EL (cell line): ENCODE results near the gene HS6ST3.
"Not testable (repeated sequence)": the region's sequence is repeated elsewhere in the genome, so short reads cannot be mapped to it uniquely, and the experiment has no call there.

Experiments
- DNase-seq: peaks from one replicate; pipeline ENCODE4 v3.0.0-alpha.2; 2016

The HS6ST3 gene

GRCh38 chr13:96089749-96090239 lies at the start of gene HS6ST3:
Gene HS6ST3, plus strand, starts transcription at chr13:96090107.
- peak; percentile 11 for DNase-seq

GRCh38 chr13:96041326-96042110 lies 48.4 kb upstream of the HS6ST3 start:
- no peak for DNase-seq

- DNase-seq = no peak
Observed at GRCh38 chr13:96044238-96044637, 45.7 kb upstream of the HS6ST3 start.

- DNase-seq = not testable (repeated sequence)
Observed at GRCh38 chr13:96046449-96047126, 43.3 kb upstream of the HS6ST3 start.

GRCh38 chr13:96050955-96051354 lies 39.0 kb upstream of the HS6ST3 start:
- not testable (repeated sequence) for DNase-seq

- DNase-seq = not testable (repeated sequence)
Observed at GRCh38 chr13:96051491-96051890, 38.4 kb upstream of the HS6ST3 start.

GRCh38 chr13:96051946-96052345 lies 38.0 kb upstream of the HS6ST3 start:
- not testable (repeated sequence) for DNase-seq

- peak; percentile 64 for DNase-seq
Observed at GRCh38 chr13:96052656-96053002, 37.3 kb upstream of the HS6ST3 start.

- DNase-seq = peak; percentile 94
Observed at GRCh38 chr13:96053003-96053703, 36.8 kb upstream of the HS6ST3 start, which contains the start of gene UGGT2. Gene UGGT2, minus strand, starts transcription at chr13:96053401. Its CDS starts 89 bp downstream, at chr13:96053312.

GRCh38 chr13:96065849-96066248 lies 24.1 kb upstream of the HS6ST3 start:
- no peak for DNase-seq

GRCh38 chr13:96068729-96069128 lies 21.2 kb upstream of the HS6ST3 start:
- DNase-seq = no peak

GRCh38 chr13:96071504-96071903 lies 18.4 kb upstream of the HS6ST3 start:
- no peak for DNase-seq

GRCh38 chr13:96072392-96072791 lies 17.5 kb upstream of the HS6ST3 start:
- DNase-seq = no peak

- DNase-seq = peak; percentile 12
Observed at GRCh38 chr13:96075953-96076543, 13.9 kb upstream of the HS6ST3 start.

- DNase-seq = no peak
Observed at GRCh38 chr13:96080676-96081075, 9.2 kb upstream of the HS6ST3 start.

- DNase-seq = no peak
Observed at GRCh38 chr13:96081888-96082287, 8.0 kb upstream of the HS6ST3 start.

GRCh38 chr13:96082640-96083039 lies 7.3 kb upstream of the HS6ST3 start:
- DNase-seq = no peak

GRCh38 chr13:96086736-96087135 lies 3.2 kb upstream of the HS6ST3 start:
- no peak for DNase-seq

GRCh38 chr13:96089139-96089538 lies 768 bp upstream of the HS6ST3 start:
- no peak for DNase-seq

GRCh38 chr13:96090240-96091101 lies 564 bp downstream of the HS6ST3 start:
- DNase-seq = peak; percentile 13

GRCh38 chr13:96091164-96092117 lies 1.5 kb downstream of the HS6ST3 start:
- no peak for DNase-seq
